Glutamatergic neuron (in vitro differentiated cells): ENCODE data around the gene IGSF3. TPM values are rescaled to one million over a fixed set of nuclear protein-coding genes. Genes with fewer than 3 reads are reported as not detected.
A peak's percentile ranks its signal among the peaks of the same experiment; 100 is the strongest.
"Not testable (repeated sequence)": the region's sequence is repeated elsewhere in the genome, so short reads cannot be mapped to it uniquely, and the experiment has no call there.

Experiments used
- DNase-seq: peaks from one replicate; pipeline ENCODE4 v3.0.0; 2022
- H3K27ac Mint-ChIP-seq: one replicate; pipeline ENCODE4 v1.8.0; 2020; ENCODE audit warnings: mild to moderate bottlenecking, mixed read lengths, inconsistent platforms; ENCODE audit not compliant: unreplicated experiment
- H3K27me3 Mint-ChIP-seq: one replicate; pipeline ENCODE4 v1.8.0; 2020; ENCODE audit warnings: mild to moderate bottlenecking, moderate library complexity, mixed read lengths, inconsistent platforms; ENCODE audit not compliant: unreplicated experiment
- H3K36me3 Mint-ChIP-seq: one replicate; pipeline ENCODE4 v1.8.0; 2020; ENCODE audit warnings: mild to moderate bottlenecking, mixed read lengths, inconsistent platforms; ENCODE audit not compliant: unreplicated experiment
- H3K4me1 Mint-ChIP-seq: one replicate; pipeline ENCODE4 v1.8.0; 2020; ENCODE audit warnings: mild to moderate bottlenecking, low read depth, mixed read lengths, inconsistent platforms; ENCODE audit not compliant: unreplicated experiment
- H3K4me3 Mint-ChIP-seq: one replicate; pipeline ENCODE4 v1.8.0; 2020; ENCODE audit warnings: mild to moderate bottlenecking, mixed read lengths, inconsistent platforms; ENCODE audit not compliant: unreplicated experiment
- H3K9me3 Mint-ChIP-seq: one replicate; pipeline ENCODE4 v1.8.0; 2020; ENCODE audit warnings: mild to moderate bottlenecking, moderate library complexity, mixed read lengths, inconsistent platforms; ENCODE audit not compliant: unreplicated experiment
- total RNA-seq: library from RNA; stranded (reverse); fragmentation: NEBNext Ultra II Directional; extraction: Animal tissue kit (Norgen Biotek cat#: 25700); gene quantifications from one replicate; pipeline ENCODE4 v1.2.1, GENCODE V29; 2021; ENCODE audit not compliant: unreplicated experiment
- TF ChIP-seq, protein P1 (sequence below): fragments of 200-600 bp; sonication (generic); IDR thresholded peaks from one replicate; pipeline ENCODE4 v1.5.0; 2021; ENCODE audit not compliant: partially characterized antibody, unreplicated experiment

IGSF3 gene
- total RNA-seq, 1 donor from 2014 or later, result 110 TPM

DNA sequence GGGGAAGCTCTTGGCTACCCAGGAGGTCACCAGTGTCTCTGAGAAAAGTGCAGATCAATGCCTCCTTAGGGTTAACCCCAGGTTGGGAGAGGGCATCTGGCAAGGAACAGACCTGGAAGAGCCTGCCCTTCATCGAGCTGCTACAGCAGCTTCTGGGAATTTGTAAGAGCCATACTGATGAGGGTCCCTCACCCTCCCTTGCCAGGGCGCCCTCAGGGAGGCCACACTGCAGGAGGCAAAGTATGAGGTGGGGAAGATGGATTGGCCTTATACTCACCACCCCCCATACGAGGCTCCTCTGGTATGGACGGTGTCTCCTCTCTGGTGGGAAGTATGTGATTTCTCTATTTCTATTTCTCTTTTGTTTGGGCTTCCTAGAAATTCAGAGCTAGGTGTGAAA lies 13.2 kb downstream of the IGSF3 start:
- DNase-seq, result no peak
- Mint-ChIP-seq H3K9me3 (no peaks in the 10 kb centered on the region), H3K36me3 (peaks cover 7% of the 10 kb centered on the region), H3K4me1 (peaks cover 19% of the 10 kb centered on the region), H3K27me3 (peaks cover 1% of the 10 kb centered on the region), H3K4me3 (no peak overlapping the region), H3K27ac (no peak overlapping the region)
- TF ChIP-seq, protein P1, sequence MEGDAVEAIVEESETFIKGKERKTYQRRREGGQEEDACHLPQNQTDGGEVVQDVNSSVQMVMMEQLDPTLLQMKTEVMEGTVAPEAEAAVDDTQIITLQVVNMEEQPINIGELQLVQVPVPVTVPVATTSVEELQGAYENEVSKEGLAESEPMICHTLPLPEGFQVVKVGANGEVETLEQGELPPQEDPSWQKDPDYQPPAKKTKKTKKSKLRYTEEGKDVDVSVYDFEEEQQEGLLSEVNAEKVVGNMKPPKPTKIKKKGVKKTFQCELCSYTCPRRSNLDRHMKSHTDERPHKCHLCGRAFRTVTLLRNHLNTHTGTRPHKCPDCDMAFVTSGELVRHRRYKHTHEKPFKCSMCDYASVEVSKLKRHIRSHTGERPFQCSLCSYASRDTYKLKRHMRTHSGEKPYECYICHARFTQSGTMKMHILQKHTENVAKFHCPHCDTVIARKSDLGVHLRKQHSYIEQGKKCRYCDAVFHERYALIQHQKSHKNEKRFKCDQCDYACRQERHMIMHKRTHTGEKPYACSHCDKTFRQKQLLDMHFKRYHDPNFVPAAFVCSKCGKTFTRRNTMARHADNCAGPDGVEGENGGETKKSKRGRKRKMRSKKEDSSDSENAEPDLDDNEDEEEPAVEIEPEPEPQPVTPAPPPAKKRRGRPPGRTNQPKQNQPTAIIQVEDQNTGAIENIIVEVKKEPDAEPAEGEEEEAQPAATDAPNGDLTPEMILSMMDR, result no peak

DNA sequence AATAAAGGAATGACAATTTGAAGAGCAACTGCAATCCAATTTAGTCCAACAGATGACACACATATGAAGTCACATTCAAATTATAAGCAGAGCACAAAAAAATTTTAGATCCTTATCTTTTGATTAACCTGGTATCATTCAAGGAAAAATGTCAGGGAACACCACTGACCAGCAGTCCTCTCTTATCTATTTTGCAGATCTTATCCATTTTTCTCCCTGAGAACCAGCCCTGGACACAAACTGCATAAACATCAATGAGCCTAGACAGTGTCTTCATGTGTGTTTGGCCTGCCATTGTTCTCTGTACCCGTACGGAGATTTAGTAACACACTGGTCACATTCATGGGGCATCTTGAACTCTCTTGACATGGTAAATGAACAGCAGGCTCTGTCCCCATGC lies 14.9 kb downstream of the IGSF3 start:
- DNase-seq, result not testable (repeated sequence)
- Mint-ChIP-seq H3K4me1 (peaks cover 23% of the 10 kb centered on the region), H3K27ac (peak overlapping the region; percentile 25)

GRCh38 chr1:116650781-116651180 lies 16.8 kb downstream of the IGSF3 start:
- DNase-seq, H3K9me3 Mint-ChIP-seq, H3K4me3 Mint-ChIP-seq, H3K27me3 Mint-ChIP-seq, H3K36me3 Mint-ChIP-seq, H3K27ac Mint-ChIP-seq: not testable (repeated sequence)
- H3K4me1 Mint-ChIP-seq, result peaks cover 30% of the 10 kb centered on the region

More for the DNA sequence above, 14.9 kb downstream of the IGSF3 start:
- not testable (repeated sequence) for H3K27me3 Mint-ChIP-seq, H3K9me3 Mint-ChIP-seq, H3K36me3 Mint-ChIP-seq
- H3K4me3 Mint-ChIP-seq, result peak overlapping the region; percentile 5

- not testable (repeated sequence) for H3K4me3 Mint-ChIP-seq, H3K36me3 Mint-ChIP-seq, H3K9me3 Mint-ChIP-seq, H3K27me3 Mint-ChIP-seq, H3K27ac Mint-ChIP-seq, DNase-seq
- peaks cover 30% of the 10 kb centered on the region for H3K4me1 Mint-ChIP-seq
Measured at GRCh38 chr1:116649041-116649440, 18.5 kb downstream of the IGSF3 start.

DNA sequence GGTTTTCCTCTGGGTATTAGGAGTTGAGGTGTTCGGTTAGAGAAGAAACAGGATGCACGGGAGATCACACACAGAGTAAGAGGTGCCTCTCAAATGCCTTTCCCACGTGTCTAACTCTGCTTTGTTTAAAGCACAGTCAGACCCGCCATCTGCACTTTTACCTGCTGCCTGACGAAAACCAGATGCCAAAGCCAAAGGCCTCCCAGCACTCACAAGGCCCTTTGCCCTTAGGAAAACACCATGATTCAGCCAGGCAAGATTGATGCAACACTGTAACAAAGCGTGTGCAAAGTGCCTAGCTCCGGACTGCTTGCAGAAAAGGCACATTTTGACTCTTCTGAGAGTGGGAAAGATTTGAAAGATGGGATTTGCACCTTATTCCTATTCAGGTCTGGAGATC lies 19.2 kb downstream of the IGSF3 start:
- Mint-ChIP-seq H3K27ac (peak overlapping the region; percentile 13), H3K4me1 (peaks cover 35% of the 10 kb centered on the region), H3K27me3 (peaks cover 11% of the 10 kb centered on the region)
- H3K36me3 Mint-ChIP-seq, H3K4me3 Mint-ChIP-seq, H3K9me3 Mint-ChIP-seq, DNase-seq: not testable (repeated sequence)

DNA sequence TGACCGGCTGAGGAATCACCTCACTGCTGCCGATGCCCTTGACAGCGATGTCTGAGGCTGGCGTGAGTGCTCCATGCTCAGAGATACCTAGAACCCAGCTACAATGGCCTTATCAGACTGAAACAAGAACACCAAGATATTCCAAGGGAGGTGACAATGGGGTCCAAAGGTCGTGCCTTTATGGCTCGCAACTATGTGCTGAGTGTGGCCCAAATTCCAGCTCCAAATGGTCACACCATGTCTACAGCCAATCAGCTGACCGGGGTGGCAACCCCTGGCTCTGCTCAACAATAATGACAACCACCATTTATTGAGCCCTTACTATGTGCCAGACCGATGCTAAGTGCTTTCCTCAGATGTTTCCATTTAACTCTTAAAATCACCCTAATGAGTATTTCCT lies 20.3 kb downstream of the IGSF3 start:
- peaks cover 34% of the 10 kb centered on the region for H3K4me1 Mint-ChIP-seq

DNA sequence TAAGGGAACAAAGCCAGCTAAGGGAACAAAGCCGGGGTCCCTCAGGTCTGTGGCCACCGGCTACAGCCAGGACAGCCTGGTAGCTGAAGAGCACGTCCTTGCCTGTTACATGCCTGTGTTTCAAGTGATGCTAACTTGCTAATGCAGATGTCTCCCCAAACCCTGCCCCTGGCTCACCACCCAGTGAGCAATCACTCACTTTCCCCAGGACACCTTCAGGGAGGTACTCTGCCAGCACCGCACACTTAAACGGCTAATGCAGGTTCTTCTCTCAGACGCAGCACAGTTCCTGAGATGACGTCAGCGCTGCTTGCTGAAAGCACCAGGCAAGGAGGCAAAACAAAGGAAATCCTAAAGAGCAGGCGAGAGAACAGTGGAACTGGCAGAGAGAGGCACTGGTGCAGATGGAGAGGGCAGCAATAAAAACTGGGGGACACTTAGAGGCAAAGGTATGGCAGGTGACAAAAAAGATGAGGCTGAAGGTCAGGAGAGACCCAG lies 20.8 kb downstream of the IGSF3 start:
- DNase-seq, H3K36me3 Mint-ChIP-seq: not testable (repeated sequence)
- Mint-ChIP-seq H3K9me3 (peaks cover 14% of the 10 kb centered on the region), H3K27me3 (peaks cover 18% of the 10 kb centered on the region), H3K27ac (peak overlapping the region; percentile 46), H3K4me3 (peak overlapping the region; percentile 15), H3K4me1 (peaks cover 36% of the 10 kb centered on the region)

More for the DNA sequence above, 20.3 kb downstream of the IGSF3 start:
- H3K9me3 Mint-ChIP-seq, result peaks cover 12% of the 10 kb centered on the region
- peak overlapping the region; percentile 15 for H3K4me3 Mint-ChIP-seq
- not testable (repeated sequence) for DNase-seq, H3K36me3 Mint-ChIP-seq
- H3K27ac Mint-ChIP-seq, result peak overlapping the region; percentile 46
- H3K27me3 Mint-ChIP-seq, result peaks cover 18% of the 10 kb centered on the region

DNA sequence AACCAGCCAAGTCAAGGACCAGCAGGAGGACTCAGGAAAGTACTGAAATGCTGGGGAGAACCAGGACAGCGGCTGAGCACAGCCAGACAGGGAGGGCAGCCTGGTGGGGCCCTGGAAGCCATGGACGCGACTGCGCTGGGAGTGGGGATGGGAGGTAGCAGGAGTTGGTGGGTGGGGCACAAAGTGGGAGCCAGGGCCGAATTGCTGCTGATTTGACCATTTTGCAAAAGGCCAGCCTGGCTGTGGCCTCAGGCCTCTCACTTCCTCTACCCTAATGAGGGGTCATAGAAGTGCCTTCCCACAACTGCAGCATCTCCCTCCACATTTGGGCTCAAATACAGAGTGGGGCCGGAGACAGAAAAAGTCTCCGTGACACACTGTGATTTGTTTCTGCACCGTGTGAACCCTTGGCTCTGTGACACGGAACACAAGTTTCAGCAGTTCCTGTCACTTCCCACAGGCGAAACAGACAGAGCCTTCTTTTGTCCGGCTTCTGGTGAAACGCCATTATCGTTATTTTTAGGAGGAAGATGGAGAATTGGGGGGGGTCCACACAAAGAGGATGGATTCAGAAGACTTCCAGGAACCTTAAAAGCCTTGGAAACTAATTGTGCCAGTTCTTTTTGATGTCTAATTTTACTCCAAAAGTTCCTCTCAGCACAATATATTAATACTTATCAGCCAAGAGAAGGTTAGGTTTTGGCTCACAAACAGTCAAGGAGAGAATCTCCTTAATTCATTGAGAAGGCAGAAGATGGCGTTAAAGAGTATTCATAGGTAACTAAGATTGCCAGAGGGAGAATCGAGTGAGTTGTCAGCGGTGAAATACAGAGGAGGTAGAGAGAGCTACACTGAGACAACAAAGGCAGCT lies 21.5 kb downstream of the IGSF3 start:
- peak overlapping the region; percentile 46 for H3K27ac Mint-ChIP-seq
- not testable (repeated sequence) for DNase-seq, H3K36me3 Mint-ChIP-seq, H3K4me3 Mint-ChIP-seq
- H3K9me3 Mint-ChIP-seq, result peaks cover 15% of the 10 kb centered on the region
- peaks cover 38% of the 10 kb centered on the region for H3K4me1 Mint-ChIP-seq
- peaks cover 18% of the 10 kb centered on the region for H3K27me3 Mint-ChIP-seq

DNA sequence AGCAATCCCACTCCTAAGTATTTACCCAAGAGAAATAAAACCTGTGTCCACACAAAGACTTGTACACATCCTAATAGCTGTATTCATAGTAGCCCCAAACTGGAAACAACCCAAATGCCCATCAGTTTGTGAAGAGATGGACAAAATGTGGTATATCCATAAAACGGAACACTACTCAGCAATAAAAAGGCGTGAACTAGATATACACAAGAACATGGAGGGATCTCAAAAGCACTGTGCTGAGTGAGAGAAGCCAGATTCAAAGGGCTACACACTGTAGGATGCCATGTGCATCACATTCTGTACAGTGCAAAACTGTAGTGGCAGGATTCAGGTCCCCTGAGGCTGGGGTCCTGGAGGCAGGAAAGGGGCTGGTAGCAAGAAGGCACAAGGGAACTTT lies 22.5 kb downstream of the IGSF3 start:
- not testable (repeated sequence) for H3K36me3 Mint-ChIP-seq, DNase-seq
- peaks cover 18% of the 10 kb centered on the region for H3K27me3 Mint-ChIP-seq
- peak overlapping the region; percentile 44 for H3K27ac Mint-ChIP-seq
- H3K4me3 Mint-ChIP-seq, result peak overlapping the region; percentile 16
- peaks cover 41% of the 10 kb centered on the region for H3K4me1 Mint-ChIP-seq
- peaks cover 15% of the 10 kb centered on the region for H3K9me3 Mint-ChIP-seq

DNA sequence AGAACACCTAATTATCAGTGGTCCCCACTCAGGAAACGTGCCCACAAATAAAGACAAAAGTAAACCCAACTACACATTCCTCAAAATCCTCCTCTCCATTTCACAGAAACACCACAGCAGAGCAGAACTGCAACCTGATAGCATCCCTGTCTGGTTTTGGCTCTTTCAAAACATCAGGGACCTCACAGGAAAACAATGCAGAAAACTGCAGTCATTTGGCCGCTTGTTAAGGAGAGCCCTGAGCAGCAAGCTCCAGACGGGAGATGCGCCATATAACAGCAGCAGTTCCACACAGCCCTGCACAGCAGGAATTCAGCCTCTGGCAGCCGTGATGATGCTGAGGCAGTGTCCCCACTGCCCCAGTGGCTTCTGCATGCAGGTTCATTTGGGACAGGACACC lies 23.4 kb downstream of the IGSF3 start:
- Mint-ChIP-seq H3K27me3 (peaks cover 18% of the 10 kb centered on the region), H3K27ac (peak overlapping the region; percentile 98), H3K4me1 (peaks cover 37% of the 10 kb centered on the region), H3K9me3 (peaks cover 15% of the 10 kb centered on the region), H3K4me3 (peak overlapping the region; percentile 77)
- not testable (repeated sequence) for DNase-seq, H3K36me3 Mint-ChIP-seq

DNA sequence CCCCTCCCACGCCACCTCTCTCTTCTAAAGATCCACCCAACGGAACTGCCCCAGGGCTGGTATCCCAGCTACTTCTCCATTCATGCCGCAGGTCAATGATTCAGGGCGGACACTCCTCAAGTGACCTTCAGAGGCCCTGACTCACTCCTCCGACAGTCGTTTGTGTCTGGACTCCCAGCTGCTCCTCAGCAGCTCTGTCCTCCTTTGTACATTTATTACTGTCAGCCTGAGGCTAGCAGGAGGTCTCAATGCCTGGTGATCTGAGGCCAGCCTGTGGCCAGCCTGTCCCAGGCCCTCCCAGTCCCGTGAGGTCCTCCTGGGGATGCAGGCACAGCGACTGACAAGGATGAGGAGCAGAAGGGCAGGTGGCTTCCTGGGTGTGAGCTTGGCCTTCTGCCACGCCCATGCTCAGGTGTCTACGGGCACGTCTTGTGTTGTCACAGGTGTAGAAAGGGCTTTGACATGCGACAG lies 24.2 kb downstream of the IGSF3 start:
- Mint-ChIP-seq H3K4me1 (peaks cover 34% of the 10 kb centered on the region), H3K4me3 (peak overlapping the region; percentile 77), H3K27me3 (peaks cover 18% of the 10 kb centered on the region), H3K27ac (peak overlapping the region; percentile 98), H3K9me3 (peaks cover 17% of the 10 kb centered on the region)
- not testable (repeated sequence) for H3K36me3 Mint-ChIP-seq
- DNase-seq, result peak; percentile 52
